Fibroblast of skin of left biceps (primary cell): ENCODE measurements around the gene PLA1A.

Experiments used
- DNase-seq, 2 experiments: peaks; one replicate each; pipeline ENCODE4 v3.0.0-alpha.2; 2013; ENCODE audit warnings: low read depth in 2 of 2

The PLA1A gene

GRCh38 chr3:119608405-119609000, 10.8 kb downstream of the PLA1A start:
- no peak for DNase-seq

DNA sequence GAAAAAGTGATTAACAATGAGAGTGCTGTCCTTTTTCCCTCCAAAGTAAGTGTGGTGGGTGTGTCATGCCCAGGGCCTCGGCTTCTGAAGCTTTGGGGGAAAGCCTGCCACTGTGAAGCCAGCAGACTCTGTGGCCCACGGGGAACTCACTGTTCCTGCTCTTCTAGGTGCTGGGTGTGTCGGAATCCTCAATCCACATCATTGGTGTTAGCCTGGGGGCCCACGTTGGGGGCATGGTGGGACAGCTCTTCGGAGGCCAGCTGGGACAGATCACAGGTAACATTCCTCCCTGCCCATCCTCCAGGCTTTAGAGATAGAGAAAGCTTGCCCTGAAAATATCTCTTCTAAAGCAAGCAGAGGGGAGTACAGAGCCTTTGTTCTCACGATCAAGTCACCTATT, 11.6 kb downstream of the PLA1A start:
- DNase-seq, result no peak

DNA sequence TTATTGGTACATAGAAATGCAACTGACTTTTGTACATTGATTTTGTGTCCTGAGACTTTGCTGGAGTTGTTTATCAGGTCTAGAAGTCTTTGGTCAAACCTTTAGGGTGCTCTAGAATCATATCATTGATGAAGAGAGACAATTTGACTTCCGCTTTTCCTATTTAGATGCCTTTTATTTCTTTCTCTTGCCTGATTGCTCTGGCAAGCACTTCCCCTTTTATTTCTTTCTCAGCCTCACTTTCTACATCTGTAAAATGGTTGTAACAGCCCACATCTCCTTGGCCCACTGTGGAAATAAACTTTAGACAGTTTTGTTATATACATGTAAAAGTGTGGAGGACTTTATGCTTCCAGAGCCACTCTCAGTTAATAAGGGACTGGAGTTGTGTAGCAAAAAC, 14.0 kb downstream of the PLA1A start:
- DNase-seq, result no peak

- DNase-seq, result no peak
Observed at GRCh38 chr3:119613201-119613600, 15.5 kb downstream of the PLA1A start.

- no peak for DNase-seq
Observed at GRCh38 chr3:119613872-119614271, 16.2 kb downstream of the PLA1A start.

GRCh38 chr3:119616056-119616455, 18.4 kb downstream of the PLA1A start:
- no peak for DNase-seq

DNA sequence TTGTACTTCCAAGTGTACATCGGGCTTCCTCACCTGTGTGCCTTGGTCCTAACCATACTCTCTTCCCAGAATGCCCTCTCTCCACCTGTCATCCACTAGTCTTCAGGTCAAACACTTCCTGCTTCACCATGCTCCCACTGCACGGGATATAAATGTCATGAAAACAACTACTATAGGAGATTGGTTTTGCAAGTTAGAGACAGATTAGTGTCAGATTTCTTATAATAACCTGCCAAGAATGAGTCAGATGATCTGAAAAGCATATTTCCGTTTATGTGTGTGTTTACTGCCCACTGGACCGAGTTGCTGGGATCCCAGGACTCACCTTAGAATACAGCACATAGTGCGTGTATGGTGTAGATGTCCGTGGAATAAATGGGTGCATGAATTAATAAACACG, 21.4 kb downstream of the PLA1A start:
- DNase-seq, result no peak

- no peak for DNase-seq
Observed at GRCh38 chr3:119620899-119621298, 23.2 kb downstream of the PLA1A start.

GRCh38 chr3:119624002-119624720, 26.5 kb downstream of the PLA1A start:
- DNase-seq, result no peak

DNA sequence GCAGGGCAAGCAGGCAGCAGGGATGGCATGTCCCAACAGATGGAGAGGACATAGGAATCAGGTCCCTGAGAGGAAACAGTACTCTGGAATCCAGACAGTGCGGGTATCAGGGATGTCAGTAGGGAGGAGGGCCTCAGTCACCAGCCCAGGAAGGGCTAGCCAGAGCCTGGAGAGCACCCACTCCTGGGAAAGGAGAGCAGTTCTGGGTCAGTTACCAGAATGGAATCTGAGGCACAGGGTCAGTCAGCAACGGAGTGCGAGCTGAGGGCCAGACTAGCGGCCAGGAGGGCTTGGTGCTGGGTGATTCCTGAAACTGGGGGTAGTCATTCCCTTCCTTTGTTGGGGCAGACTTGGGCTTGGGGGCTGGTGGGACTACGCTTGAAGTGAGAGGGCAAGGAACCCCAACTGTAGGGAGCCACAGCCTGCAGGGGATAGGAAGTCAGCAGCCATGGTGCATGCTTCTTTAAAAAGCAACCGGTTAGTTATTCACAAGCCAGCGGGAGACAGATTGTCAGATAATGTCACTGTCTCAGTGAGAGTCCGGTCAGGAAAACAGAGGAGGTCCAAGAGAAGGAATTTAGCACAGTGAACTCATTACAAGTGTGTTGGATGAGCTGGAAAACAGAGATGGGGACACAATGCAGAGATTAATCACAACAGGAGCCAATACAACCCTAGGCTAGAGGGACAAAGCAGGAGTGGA, 27.9 kb downstream of the PLA1A start:
- DNase-seq, result no peak

- no peak for DNase-seq
Observed at GRCh38 chr3:119626196-119626595, 28.5 kb downstream of the PLA1A start.

- no peak for DNase-seq
Observed at GRCh38 chr3:119627461-119627860, 29.8 kb downstream of the PLA1A start.

DNA sequence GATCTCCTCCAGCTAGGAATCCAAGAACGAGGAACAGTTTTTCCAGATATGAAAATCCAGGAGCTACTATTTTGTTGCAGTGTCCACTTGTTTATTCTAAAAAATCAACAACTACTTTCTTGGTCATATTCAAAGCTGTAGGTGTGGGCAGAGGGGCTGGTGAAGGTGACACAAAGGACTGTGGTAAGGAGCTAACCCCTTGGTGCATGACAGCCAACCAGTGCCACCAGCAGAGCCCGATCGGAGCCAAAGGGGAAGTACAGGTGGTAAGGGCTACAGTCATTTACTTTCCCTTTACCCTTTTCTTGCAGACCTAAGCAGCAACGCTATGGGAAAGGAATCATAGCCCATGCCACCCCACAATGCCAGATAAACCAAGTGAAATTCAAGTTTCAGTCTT, 30.7 kb downstream of the PLA1A start:
- DNase-seq, result no peak

- no peak for DNase-seq
Observed at GRCh38 chr3:119628816-119629445, 31.2 kb downstream of the PLA1A start.

GRCh38 chr3:119630128-119630879, 32.6 kb downstream of the PLA1A start:
- no peak for DNase-seq

- DNase-seq, result no peak
Observed at GRCh38 chr3:119630880-119631329, 33.2 kb downstream of the PLA1A start.

- no peak for DNase-seq
Observed at GRCh38 chr3:119631516-119631915, 33.8 kb downstream of the PLA1A start.

DNA sequence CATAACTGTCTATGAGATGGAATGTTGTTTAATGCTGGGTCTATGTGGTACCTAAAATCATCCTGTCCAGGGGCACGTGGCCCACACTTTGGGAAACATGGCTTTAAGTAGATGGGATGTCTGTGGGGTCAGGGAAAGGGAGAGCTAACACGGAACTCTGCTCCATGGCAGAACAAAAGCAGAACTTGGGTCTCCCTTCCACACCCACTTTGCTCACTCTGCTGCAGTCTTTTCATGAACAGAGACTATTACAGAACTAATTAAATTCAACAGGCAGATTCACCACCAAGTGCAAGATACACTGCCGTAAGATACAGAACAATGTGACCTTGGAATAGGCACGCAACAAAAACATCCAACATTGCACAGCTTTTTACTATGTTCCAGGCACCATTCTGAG, 34.5 kb downstream of the PLA1A start:
- no peak for DNase-seq

DNA sequence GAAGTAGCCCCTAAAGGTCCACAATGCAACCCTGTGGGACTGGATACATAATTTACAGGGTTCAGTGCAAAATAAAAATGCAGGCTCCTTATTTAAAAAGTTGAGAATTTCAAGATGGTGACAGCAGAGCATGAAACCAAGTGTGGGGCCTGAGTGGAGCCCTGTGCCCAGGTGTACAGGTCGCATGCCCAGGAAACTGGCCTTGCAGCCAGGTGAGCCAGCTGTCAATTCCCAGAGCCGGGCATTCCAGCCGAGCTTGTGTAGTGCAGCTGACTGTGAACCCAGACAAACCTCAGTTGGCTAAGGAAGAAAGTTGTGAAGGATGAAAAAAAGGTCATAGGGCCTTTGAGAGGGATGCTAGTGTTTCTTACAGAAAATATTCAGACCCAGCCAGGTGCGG, 35.1 kb downstream of the PLA1A start:
- no peak for DNase-seq

DNA sequence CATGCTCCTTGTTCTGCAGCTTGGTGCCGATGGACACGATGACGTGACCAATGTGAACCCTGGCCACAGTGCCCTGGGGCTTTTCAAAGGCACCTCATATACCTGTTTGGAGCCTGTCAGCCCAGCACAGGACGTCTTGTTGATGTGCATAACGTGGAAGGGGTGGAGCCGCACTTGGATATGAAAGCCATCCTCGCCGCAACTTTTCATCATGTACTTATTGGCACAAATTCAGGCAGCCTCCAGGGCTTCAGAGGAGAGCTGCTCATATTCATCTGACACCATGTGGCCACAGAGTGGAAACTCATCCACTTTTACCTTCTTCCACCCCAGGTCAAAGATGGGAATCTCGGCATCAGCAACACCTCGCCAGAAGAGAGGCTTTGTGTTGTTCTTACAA, 38.0 kb downstream of the PLA1A start:
- no peak for DNase-seq

DNA sequence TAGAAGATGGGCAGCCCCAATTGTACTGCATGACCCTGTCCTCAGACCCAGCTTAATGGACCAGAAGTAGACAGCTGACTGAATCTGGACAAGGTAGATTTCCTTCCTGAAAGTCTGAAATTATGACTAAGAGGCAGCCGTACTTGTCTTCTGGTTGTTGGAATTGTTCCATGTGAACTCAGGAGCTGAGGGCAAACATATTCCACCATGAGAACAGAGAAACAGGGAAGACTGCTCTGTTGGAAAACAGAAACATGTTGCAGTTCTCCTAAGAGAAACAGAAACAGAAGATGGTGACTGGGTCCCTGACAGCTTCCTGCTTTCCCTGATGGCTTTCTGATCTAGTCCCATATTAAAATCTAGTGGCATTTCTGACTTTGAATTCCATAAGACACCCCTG, 38.6 kb downstream of the PLA1A start:
- no peak for DNase-seq
